GM18951 (cell line): Measurements from ENCODE around the gene AMIGO3.
"Not testable (repeated sequence)": the region's sequence is repeated elsewhere in the genome, so short reads cannot be mapped to it uniquely, and the experiment has no call there.

ENCODE experiments used
- POLR2A ChIP-seq: IDR thresholded peaks from 4 replicates; pipeline ENCODE4 v1.6.1; 2011; ENCODE audit warnings: mild to moderate bottlenecking; ENCODE audit not compliant: insufficient read length, insufficient read depth; ENCODE audit errors: extremely low read depth
- in situ Hi-C: fragments of 300-500 bp; cut with MboI; formaldehyde crosslinking; loops from one replicate; pipeline ENCODE4 v1.12.0; 2022; ENCODE audit warnings: low sequenced_read_pairs, mixed read lengths, inconsistent platforms; ENCODE audit not compliant: unreplicated experiment

The AMIGO3 gene, protein sequence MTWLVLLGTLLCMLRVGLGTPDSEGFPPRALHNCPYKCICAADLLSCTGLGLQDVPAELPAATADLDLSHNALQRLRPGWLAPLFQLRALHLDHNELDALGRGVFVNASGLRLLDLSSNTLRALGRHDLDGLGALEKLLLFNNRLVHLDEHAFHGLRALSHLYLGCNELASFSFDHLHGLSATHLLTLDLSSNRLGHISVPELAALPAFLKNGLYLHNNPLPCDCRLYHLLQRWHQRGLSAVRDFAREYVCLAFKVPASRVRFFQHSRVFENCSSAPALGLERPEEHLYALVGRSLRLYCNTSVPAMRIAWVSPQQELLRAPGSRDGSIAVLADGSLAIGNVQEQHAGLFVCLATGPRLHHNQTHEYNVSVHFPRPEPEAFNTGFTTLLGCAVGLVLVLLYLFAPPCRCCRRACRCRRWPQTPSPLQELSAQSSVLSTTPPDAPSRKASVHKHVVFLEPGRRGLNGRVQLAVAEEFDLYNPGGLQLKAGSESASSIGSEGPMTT

GRCh38 chr3:49719214-49719884, at the start of gene AMIGO3:
Gene AMIGO3, minus strand, starts transcription at chr3:49719684. Its CDS starts 219 bp downstream, at chr3:49719465.
- TF ChIP-seq POLR2A = peak; percentile 86
- in situ Hi-C loops = no loop called here

- in situ Hi-C loops = no loop called here
These were observed 44.5 kb upstream of the AMIGO3 start for GRCh38 chr3:49763981-49764380.

DNA sequence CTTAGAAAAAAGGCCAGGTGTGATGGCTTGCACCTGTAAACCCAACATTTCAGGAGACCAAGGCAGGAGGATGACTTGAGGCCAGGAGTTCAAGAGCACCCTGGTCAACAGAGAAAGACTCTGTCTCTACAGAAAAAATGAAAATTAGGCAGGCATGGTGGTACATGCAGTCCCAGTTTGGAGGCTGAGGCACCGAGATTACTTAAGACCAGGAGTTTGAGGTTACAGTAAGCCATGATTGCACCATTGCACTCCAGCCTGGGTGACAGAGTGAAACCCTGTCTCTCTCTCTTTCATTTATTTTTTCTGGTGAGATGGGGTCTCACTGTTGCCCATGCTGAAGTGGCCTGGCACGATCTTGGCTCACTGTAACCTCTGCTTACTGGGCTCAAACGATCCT, 42.2 kb upstream of the AMIGO3 start:
- in situ Hi-C loops = no loop called here
- no peak for TF ChIP-seq POLR2A

More at GRCh38 chr3:49763981-49764380, 44.5 kb upstream of the AMIGO3 start:
- TF ChIP-seq POLR2A = no peak

GRCh38 chr3:49759226-49759625, 39.7 kb upstream of the AMIGO3 start:
- in situ Hi-C loops = no loop called here
- no peak for TF ChIP-seq POLR2A

DNA sequence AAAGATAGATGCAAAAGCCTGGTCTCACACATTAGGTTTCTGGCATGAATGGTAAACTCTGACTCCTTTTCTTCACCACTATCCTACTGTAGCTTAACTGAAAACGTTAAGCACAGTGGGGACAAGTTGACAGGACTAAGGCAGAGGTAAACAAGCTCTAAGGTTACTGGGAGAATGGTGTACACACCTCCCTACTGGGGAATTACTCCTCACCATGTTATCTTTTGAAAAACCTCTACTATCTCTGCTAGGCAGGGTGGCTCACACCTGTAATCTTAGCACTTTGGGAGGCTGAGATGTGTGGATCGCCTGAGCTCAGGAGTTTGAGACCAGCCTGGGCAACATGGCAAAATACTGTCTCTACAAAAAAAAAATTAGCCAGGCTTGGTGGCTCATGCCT, 37.7 kb upstream of the AMIGO3 start:
- no peak for TF ChIP-seq POLR2A
- in situ Hi-C loops = no loop called here

- in situ Hi-C loops = no loop called here
- no peak for TF ChIP-seq POLR2A
These were observed 36.6 kb upstream of the AMIGO3 start for GRCh38 chr3:49756036-49756435.

DNA sequence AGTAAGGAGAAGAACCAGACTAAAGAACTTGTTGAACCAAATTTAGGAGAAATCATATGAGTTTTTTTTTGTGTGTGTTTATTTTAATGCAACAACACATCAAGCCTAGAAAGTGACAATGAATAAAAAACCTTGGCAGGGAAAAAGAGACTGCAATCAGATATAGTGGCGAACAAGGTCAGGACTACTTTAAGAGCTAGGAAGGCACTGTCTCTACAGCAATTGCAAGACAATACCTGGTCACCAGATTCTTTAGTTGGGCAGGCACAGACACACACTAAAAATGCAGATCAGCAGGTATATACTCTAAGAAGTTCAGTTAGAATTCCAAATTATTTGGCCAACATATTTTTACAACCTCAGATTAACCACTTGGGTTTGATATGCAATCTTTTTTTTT, 35.1 kb upstream of the AMIGO3 start:
- TF ChIP-seq POLR2A = no peak
- in situ Hi-C loops = no loop called here

GRCh38 chr3:49751501-49751900, 32.0 kb upstream of the AMIGO3 start:
- in situ Hi-C loops = no loop called here
- no peak for TF ChIP-seq POLR2A

DNA sequence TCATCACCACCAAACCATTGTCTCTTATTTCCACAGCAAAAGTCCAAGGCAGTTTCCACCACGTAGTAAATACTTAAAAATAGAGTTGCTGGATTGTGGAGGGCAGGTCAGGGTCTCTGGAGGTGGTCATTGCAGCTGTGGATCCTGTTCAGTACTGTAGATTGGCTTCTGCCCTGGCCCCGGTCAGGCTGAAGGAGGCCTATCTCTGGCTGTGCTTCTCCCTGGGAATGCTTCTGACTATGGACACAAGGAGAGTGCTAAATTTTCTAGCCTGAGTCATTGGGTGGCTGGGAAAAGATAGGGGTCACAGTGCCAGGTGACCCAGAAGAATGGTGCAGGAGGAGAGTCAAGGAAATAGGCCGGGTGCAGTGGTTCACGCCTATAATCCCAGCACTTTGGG, 30.6 kb upstream of the AMIGO3 start:
- TF ChIP-seq POLR2A = no peak
- in situ Hi-C loops = no loop called here

DNA sequence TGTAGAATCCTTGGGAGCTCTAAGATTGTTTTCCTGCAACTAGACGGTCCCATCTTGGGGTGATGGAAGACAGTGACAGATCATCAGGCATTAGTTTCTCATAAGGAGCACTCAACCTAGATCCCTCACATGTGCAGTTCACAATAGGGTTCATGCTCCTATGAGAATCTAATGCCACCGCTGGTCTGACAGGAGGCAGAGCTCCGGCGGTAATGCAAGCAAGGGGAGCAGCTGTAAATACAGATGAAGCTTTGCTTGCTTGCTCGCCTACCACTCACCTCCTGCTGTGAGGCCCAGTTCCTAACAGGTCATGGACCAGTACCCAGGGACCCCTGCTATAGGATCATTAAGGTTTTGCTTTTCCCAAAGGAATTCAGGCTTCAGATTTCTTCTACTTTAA, 29.4 kb upstream of the AMIGO3 start:
- in situ Hi-C loops = not testable (repeated sequence)

DNA sequence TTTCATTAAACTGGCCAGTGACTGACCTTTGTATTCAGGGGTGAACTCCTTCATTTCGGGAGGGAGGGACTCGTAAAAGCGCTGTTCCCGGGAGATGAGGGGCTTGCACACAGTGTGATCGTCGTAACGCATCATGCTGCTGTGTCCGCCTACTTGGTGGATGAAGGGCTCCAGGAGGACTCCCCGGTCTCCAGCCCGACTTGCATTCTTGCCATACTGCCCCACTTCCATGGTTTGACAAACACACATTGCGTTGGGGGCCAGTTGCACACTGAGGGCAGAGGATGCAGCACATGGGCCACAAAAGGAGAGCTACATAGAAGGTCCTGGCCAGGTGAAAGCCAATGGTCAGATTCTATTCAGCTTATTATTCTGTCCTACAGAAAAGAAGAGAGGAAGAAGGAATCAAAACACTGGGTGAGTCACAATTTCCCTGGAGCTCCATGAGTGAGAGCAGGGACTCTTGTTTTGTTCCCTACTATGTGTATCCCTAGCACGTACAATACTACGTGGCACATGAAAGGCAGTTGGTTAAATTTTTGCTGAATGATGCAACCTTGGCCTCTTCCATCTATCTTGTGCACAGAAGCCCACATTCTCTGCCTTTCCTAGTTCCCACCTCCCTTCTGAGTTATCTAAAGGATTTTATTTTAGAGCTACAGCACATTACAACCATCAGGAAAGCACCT, 28.5 kb upstream of the AMIGO3 start:
- in situ Hi-C loops = no loop called here
- TF ChIP-seq POLR2A = no peak

DNA sequence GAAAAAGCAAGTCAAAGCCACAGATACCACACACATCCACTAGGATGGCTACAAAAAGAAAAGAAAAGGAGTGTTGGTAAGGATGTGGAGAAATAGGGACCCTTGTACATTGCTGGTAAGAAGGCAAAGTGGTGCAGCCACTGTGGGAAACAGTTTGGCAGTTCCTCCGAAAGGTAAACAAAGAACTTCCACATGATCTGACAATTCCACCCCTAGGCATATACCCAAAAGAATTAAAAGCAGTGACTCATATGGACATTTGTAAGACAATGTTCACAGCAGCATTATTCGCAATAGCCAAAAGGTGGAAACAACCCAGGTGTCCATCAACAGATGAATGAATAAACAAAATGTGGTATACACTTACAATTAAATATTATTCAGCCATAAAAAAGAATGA, 26.5 kb upstream of the AMIGO3 start:
- TF ChIP-seq POLR2A = no peak
- in situ Hi-C loops = no loop called here

GRCh38 chr3:49740427-49740826, 20.9 kb upstream of the AMIGO3 start:
- in situ Hi-C loops = no loop called here
- TF ChIP-seq POLR2A = no peak
